ENCODE data around the gene SLC38A9. TPM values are rescaled to one million over a fixed set of nuclear protein-coding genes. Genes with fewer than 3 reads are reported as not detected.
A peak's percentile ranks its signal among the peaks of the same experiment; 100 is the strongest.

Gene SLC38A9
- total RNA-seq, 1 experiment from 2014 or later, result 7.4 TPM

GRCh38 chr5:55584398-55585205 lies 127.5 kb downstream of the SLC38A9 start:
- DNase-seq (ENCODE audit: low spot score), result no peak

GRCh38 chr5:55583578-55583977 lies 128.5 kb downstream of the SLC38A9 start:
- DNase-seq (ENCODE audit: low spot score), result no peak

GRCh38 chr5:55582256-55582655 lies 129.9 kb downstream of the SLC38A9 start:
- no peak for DNase-seq (ENCODE audit: low spot score)

GRCh38 chr5:55580042-55580441 lies 132.1 kb downstream of the SLC38A9 start:
- DNase-seq (ENCODE audit: low spot score), result no peak

- no peak for DNase-seq (ENCODE audit: low spot score)
Measured at GRCh38 chr5:55578771-55579170, 133.4 kb downstream of the SLC38A9 start.

GRCh38 chr5:55577353-55578060 lies 134.6 kb downstream of the SLC38A9 start:
- peak; percentile 31 for DNase-seq (ENCODE audit: low spot score)

- no peak for DNase-seq (ENCODE audit: low spot score)
Measured at GRCh38 chr5:55576661-55577060, 135.5 kb downstream of the SLC38A9 start.

Small RNA genes lying within 50 kb of the gene (small RNA-seq; reads per million reads assigned to genes)
- gene AC016632.1, result not detected

Other genes starting within 250 kb of the SLC38A9 start
- gene PLPP1, start 177.4 kb downstream of the SLC38A9 start, total RNA-seq (2014; rRNA removed; shearing (Covaris generic)), result 53.3 and 55.8 TPM in 2 replicates
- not detected in 2 replicates for gene DDX4, start 25.7 kb upstream of the SLC38A9 start, total RNA-seq (2014; rRNA removed; shearing (Covaris generic))
- not detected in 2 replicates for gene IL31RA, start 139.0 kb upstream of the SLC38A9 start, total RNA-seq (2014; rRNA removed; shearing (Covaris generic))